GM23248 (cell line): Measurements from ENCODE around the gene GRIN1. TPM values are rescaled to one million over a fixed set of nuclear protein-coding genes. Genes with fewer than 3 reads are reported as not detected.
A peak's percentile ranks its signal among the peaks of the same experiment; 100 is the strongest.

Source experiments
- DNase-seq: peaks from one replicate; pipeline ENCODE4 v3.0.0-alpha.2; 2015
- H2AFZ ChIP-seq: fragments of 200-600 bp; sonication (generic); 2 replicates; pipeline ENCODE4 v1.6.1; 2016; ENCODE audit warnings: antibody characterized with exemption
- H3F3A ChIP-seq: fragments of 200-600 bp; sonication (generic); 2 replicates; pipeline ENCODE4 v1.6.1; 2016; ENCODE audit warnings: mild to moderate bottlenecking, antibody characterized with exemption, mixed run types; ENCODE audit not compliant: insufficient read depth
- H3K27ac ChIP-seq: fragments of 200-600 bp; sonication (generic); 2 replicates; pipeline ENCODE4 v1.5.1; 2016; ENCODE audit warnings: mild to moderate bottlenecking
- H3K27me3 ChIP-seq: fragments of 200-600 bp; sonication (generic); replicated peaks from 2 replicates; pipeline ENCODE4 v1.6.1; 2016; ENCODE audit warnings: mild to moderate bottlenecking; ENCODE audit not compliant: insufficient read depth
- H3K36me3 ChIP-seq: fragments of 200-600 bp; sonication (generic); 2 replicates; pipeline ENCODE4 v1.6.1; 2016; ENCODE audit warnings: low read depth, mild to moderate bottlenecking
- H3K4me1 ChIP-seq: fragments of 200-600 bp; sonication (generic); 2 replicates; pipeline ENCODE4 v1.6.1; 2016; ENCODE audit warnings: mild to moderate bottlenecking; ENCODE audit not compliant: insufficient read depth
- H3K4me2 ChIP-seq: fragments of 200-600 bp; sonication (generic); one replicate; pipeline ENCODE4 v1.6.1; 2016; ENCODE audit warnings: mild to moderate bottlenecking; ENCODE audit not compliant: unreplicated experiment
- H3K4me3 ChIP-seq: fragments of 200-600 bp; sonication (generic); 2 replicates; pipeline ENCODE4 v1.5.1; 2016; ENCODE audit warnings: mild to moderate bottlenecking
- H3K79me2 ChIP-seq: fragments of 200-600 bp; sonication (generic); 2 replicates; pipeline ENCODE4 v1.6.1; 2016; ENCODE audit warnings: mild to moderate bottlenecking; ENCODE audit not compliant: insufficient read depth
- H3K9ac ChIP-seq: fragments of 200-600 bp; sonication (generic); 2 replicates; pipeline ENCODE4 v1.6.1; 2016; ENCODE audit warnings: mild to moderate bottlenecking
- H3K9me2 ChIP-seq: fragments of 200-600 bp; sonication (generic); 2 replicates; pipeline ENCODE4 v1.6.1; 2016; ENCODE audit warnings: mixed run types, mild to moderate bottlenecking, moderate library complexity; ENCODE audit not compliant: insufficient read depth
- H3K9me3 ChIP-seq: fragments of 200-600 bp; sonication (generic); one replicate; pipeline ENCODE4 v1.6.1; 2017; ENCODE audit warnings: low read depth
- H4K20me1 ChIP-seq: fragments of 200-600 bp; sonication (generic); 2 replicates; pipeline ENCODE4 v1.6.0; 2016; ENCODE audit not compliant: insufficient read depth
- EZH2 ChIP-seq: fragments of 200-600 bp; sonication (generic); IDR thresholded peaks from 2 replicates; pipeline ENCODE4 v1.6.1; 2018; ENCODE audit warnings: antibody characterized with exemption, mild to moderate bottlenecking; ENCODE audit not compliant: insufficient read depth, poor library complexity, severe bottlenecking
- EZH2phosphoT487 ChIP-seq: fragments of 200-600 bp; sonication (generic); IDR thresholded peaks from 2 replicates; pipeline ENCODE4 v1.6.1; 2018; ENCODE audit warnings: antibody characterized with exemption, moderate library complexity, mild to moderate bottlenecking, low read depth; ENCODE audit not compliant: insufficient read depth
- whole genome bisulfite sequencing, 2 experiments: methylation state at CpG; one replicate each; pipeline ENCODE4 v1.1.6; 2015 to 2017; ENCODE audit warnings: low lambda C conversion rate in 2 of 2, low coverage in 1 of 2; ENCODE audit errors: missing lambda C conversion rate in 2 of 2; 5-methylcytosine and 5-hydroxymethylcytosine counted together
- in situ Hi-C: fragments of 300-500 bp; cut with MboI; formaldehyde crosslinking; loops from 2 replicates; pipeline ENCODE4 v1.15.0; 2020
- polyA plus RNA-seq: library from polyadenylated mRNA; unstranded; fragments of >200 nt; fragmentation: Nextera tagmentation; extraction: Ambion mirVana; gene quantifications from 2 replicates; pipeline ENCODE4 v1.2.1, GENCODE V29; 2016
- total RNA-seq: library from RNA; depleted of rRNA; stranded (reverse); fragments of >200 nt; shearing (Covaris generic); gene quantifications from 2 replicates; pipeline ENCODE4 v1.2.3, GENCODE V29; 2014

GRIN1 gene
- total and polyA plus RNA-seq, 2 experiments from 2014 or later, result 0.76 TPM; not detected in 1

GRCh38 chr9:137202966-137203365 lies 64.0 kb downstream of the GRIN1 start:
- TF ChIP-seq EZH2phosphoT487 (no peak), EZH2 (no peak)
- Histone ChIP-seq H3K9me3 (no peaks in the 10 kb centered on the region), H3F3A (no peaks in the 10 kb centered on the region; the same call in 1 of the 2 replicates), H3K79me2 (peaks cover 82% of the 10 kb centered on the region), H3K36me3 (no peaks in the 10 kb centered on the region), H3K27ac (no peak overlapping the region), H3K4me1 (peaks cover 25% of the 10 kb centered on the region), H3K4me2 (no peak overlapping the region), H3K4me3 (no peak overlapping the region), H3K9ac (no peak overlapping the region), H2AFZ (no peak overlapping the region), H3K9me2 (no peaks in the 10 kb centered on the region), H3K27me3 (no peaks in the 10 kb centered on the region), H4K20me1 (no peaks in the 10 kb centered on the region)
- 55 to 63% methylated on average over 8 of the region's 8 CpGs for WGBS, 2 experiments
- no peak for DNase-seq
- in situ Hi-C loops, result no loop called here

- in situ Hi-C loops, result no loop called here
These were observed 65.8 kb downstream of the GRIN1 start for GRCh38 chr9:137204731-137205125.

GRCh38 chr9:137205126-137206069 lies 66.4 kb downstream of the GRIN1 start, which contains the start of the genes NDOR1 and TMEM203:
TSS of gene NDOR1 (plus strand) at chr9:137205700. CDS start at chr9:137205778, 78 bp downstream.
TSS of gene TMEM203 (minus strand) at chr9:137205648. CDS start at chr9:137205414, 234 bp downstream.
- DNase-seq, result peak; percentile 94
- peak within 1 kb of the TSS; percentile 44 for H3K27ac ChIP-seq
- peak within 1 kb of the TSS; percentile 92 for H3K9ac ChIP-seq
- no peaks in the 10 kb centered on the region for H3K36me3 ChIP-seq
- WGBS, 2 experiments, result 0 to 2% methylated on average over 88 to 96 of the region's 98 CpGs
- H3K4me1 ChIP-seq, result peaks cover 17% of the 10 kb centered on the region
- no peaks in the 10 kb centered on the region for H3K27me3 ChIP-seq
- no peaks in the 10 kb centered on the region for H3K9me2 ChIP-seq
- H4K20me1 ChIP-seq, result no peaks in the 10 kb centered on the region
- H3K4me3 ChIP-seq, result peak within 1 kb of the TSS; percentile 89
- H3K9me3 ChIP-seq, result no peaks in the 10 kb centered on the region
- peak within 1 kb of the TSS; percentile 58 for H2AFZ ChIP-seq
- H3F3A ChIP-seq, result no peaks in the 10 kb centered on the region; the same call in 1 of the 2 replicates
- peak within 1 kb of the TSS; percentile 93 for H3K4me2 ChIP-seq
- TF ChIP-seq EZH2 (no peak), EZH2phosphoT487 (no peak)
- peaks cover 63% of the 10 kb centered on the region for H3K79me2 ChIP-seq
- in situ Hi-C loops, result no loop called here

More at GRCh38 chr9:137204731-137205125, 65.8 kb downstream of the GRIN1 start:
- no peaks in the 10 kb centered on the region for H4K20me1 ChIP-seq
- peaks cover 17% of the 10 kb centered on the region for H3K4me1 ChIP-seq
- peak overlapping the region; percentile 86 for H3K4me2 ChIP-seq
- H3F3A ChIP-seq, result no peaks in the 10 kb centered on the region; the same call in 1 of the 2 replicates
- no peaks in the 10 kb centered on the region for H3K9me2 ChIP-seq
- peak overlapping the region; percentile 89 for H3K4me3 ChIP-seq
- peak overlapping the region; percentile 92 for H3K9ac ChIP-seq
- WGBS, 2 experiments, result 7 to 10% methylated on average over 21 of the region's 21 CpGs
- peak overlapping the region; percentile 44 for H3K27ac ChIP-seq
- TF ChIP-seq EZH2 (no peak), EZH2phosphoT487 (no peak)
- H3K79me2 ChIP-seq, result peaks cover 64% of the 10 kb centered on the region
- peak overlapping the region; percentile 58 for H2AFZ ChIP-seq
- no peak for DNase-seq
- H3K27me3 ChIP-seq, result no peaks in the 10 kb centered on the region
- no peaks in the 10 kb centered on the region for H3K9me3 ChIP-seq
- no peaks in the 10 kb centered on the region for H3K36me3 ChIP-seq

- TF ChIP-seq EZH2 (no peak), EZH2phosphoT487 (no peak)
- Histone ChIP-seq H3K4me2 (peak overlapping the region; percentile 93), H3K79me2 (peaks cover 57% of the 10 kb centered on the region), H3K27me3 (no peaks in the 10 kb centered on the region), H4K20me1 (no peaks in the 10 kb centered on the region), H3K36me3 (no peaks in the 10 kb centered on the region), H3F3A (no peaks in the 10 kb centered on the region; the same call in 1 of the 2 replicates), H3K4me1 (peaks cover 14% of the 10 kb centered on the region), H3K27ac (no peak overlapping the region), H3K9me3 (no peaks in the 10 kb centered on the region), H3K4me3 (peak overlapping the region; percentile 89), H3K9ac (peak overlapping the region; percentile 92), H3K9me2 (no peaks in the 10 kb centered on the region), H2AFZ (no peak overlapping the region)
- WGBS, 2 experiments, result 88 to 93% methylated on average over 7 of the region's 7 CpGs
- DNase-seq, result no peak
- in situ Hi-C loops, result no loop called here
These were observed 67.6 kb downstream of the GRIN1 start for GRCh38 chr9:137206602-137207001.
